ENCODE data around the gene PCED1A. TPM values are rescaled to one million over a fixed set of nuclear protein-coding genes. Genes with fewer than 3 reads are reported as not detected.

The PCED1A gene
- polyA plus RNA-seq, 1 experiment = 17.5 TPM

DNA sequence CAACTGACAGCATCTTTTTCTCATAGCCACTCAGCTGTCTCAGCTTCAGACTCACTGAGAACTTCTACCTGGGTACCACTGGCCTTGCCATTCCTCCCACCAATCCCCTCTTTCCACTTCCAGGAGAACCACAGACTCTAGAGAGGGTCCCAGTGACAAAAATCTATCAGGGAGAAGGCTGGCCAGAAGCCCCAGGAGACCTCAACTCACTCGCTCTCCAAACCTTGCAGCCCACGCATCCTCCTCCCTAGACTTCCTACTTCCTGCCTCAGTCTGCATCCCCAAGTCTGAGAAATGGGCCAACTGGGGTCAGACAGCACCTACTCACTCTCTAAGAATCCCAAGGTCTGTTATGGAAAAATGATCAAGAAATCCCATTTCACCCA, 23.1 kb downstream of the PCED1A start:
- no peak for DNase-seq (ENCODE audit: low read depth, low spot score)

DNA sequence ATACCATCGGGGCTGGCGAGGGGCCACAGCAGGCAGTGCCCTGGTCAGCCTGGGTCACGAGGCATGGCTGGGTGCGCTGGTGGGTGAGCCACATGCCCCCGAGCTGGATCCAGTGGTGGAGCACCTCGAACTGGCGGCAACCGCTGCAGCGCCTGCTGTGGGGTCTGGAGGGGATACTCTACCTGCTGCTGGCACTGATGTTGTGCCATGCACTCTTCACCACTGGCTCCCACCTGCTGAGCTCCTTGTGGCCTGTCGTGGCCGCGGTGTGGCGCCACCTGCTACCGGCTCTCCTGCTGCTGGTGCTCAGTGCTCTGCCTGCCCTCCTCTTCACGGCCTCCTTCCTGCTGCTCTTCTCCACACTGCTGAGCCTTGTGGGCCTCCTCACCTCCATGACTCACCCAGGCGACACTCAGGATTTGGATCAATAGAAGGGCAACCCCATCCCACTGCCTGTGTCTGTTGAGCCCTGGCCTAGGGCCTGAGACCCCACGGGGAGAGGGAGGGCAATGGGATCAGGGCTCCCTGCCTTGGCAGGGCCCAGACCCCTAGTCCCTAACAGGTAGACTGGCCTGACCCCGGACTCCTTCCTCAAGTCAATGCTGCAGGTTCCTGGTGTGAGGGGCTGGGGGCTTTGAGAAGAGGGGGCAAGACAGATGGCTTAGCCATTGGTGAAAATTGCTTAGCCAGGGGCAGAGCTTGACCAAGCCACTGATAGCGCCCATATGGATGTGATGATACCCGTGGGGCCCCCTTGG, 23.7 kb downstream of the PCED1A start:
- DNase-seq (ENCODE audit: low read depth, low spot score) = no peak
- CTCF ChIA-PET = no interaction called here
- POLR2A ChIA-PET = interaction anchor here (0.6 to 1.0 kb wide), 2 partner anchors 10 to 24 kb away, joined by 3 read pairs; partner anchors contain the start of genes PCED1A and VPS16

More for the DNA sequence above, 23.1 kb downstream of the PCED1A start:
- H3K27ac ChIP-seq (ENCODE audit: low read depth, low read length) = no peak overlapping the region
- ChIA-PET POLR2A (interaction anchor here (1.0 kb wide), 1 partner anchor 23 kb away, joined by 3 read pairs; the partner anchor contains the start of genes PCED1A and VPS16), CTCF (no interaction called here)
- TF ChIP-seq, protein P1, sequence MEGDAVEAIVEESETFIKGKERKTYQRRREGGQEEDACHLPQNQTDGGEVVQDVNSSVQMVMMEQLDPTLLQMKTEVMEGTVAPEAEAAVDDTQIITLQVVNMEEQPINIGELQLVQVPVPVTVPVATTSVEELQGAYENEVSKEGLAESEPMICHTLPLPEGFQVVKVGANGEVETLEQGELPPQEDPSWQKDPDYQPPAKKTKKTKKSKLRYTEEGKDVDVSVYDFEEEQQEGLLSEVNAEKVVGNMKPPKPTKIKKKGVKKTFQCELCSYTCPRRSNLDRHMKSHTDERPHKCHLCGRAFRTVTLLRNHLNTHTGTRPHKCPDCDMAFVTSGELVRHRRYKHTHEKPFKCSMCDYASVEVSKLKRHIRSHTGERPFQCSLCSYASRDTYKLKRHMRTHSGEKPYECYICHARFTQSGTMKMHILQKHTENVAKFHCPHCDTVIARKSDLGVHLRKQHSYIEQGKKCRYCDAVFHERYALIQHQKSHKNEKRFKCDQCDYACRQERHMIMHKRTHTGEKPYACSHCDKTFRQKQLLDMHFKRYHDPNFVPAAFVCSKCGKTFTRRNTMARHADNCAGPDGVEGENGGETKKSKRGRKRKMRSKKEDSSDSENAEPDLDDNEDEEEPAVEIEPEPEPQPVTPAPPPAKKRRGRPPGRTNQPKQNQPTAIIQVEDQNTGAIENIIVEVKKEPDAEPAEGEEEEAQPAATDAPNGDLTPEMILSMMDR (IDR thresholded peaks at IDR 0.05; ENCODE audit: low read depth, low read length) = no peak
- no peaks in the 10 kb centered on the region; the same call in 1 of the 2 replicates for H3K9me3 ChIP-seq (ENCODE audit: control insufficient read depth, insufficient read depth, low read length)
- H3K4me3 ChIP-seq (ENCODE audit: low read depth, low read length) = no peak overlapping the region
- H3K27me3 ChIP-seq (ENCODE audit: control insufficient read depth, insufficient read depth, low read length) = peaks cover 6% of the 10 kb centered on the region

DNA sequence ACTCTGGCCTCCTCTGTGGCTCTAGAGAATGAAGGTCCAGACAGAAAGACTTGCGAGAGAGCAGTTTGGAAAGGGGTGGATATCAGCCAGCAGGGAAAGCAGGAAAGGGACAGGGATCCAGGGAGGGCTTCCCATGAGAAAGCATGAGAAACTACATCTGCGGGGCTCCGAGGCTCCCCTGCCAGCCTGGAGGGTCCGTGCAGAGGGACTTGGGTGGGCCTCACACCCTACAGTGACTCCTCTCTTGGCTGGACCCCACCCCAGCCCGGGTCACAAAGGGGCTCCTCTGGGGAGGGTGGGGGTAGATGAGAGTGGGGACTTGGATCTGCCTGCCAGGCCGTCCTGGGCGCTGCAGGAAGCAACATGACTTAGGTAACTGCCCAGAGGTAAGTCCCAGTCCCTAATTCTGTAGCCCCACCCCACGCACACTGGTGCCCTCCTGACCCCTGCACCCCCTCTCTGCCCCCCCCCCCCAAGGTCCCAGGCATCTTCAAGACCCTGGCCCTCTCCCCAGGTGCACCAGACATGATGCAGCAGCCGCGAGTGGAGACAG, 24.3 kb downstream of the PCED1A start, which contains the start of gene TMEM239:
Gene TMEM239 (plus strand): TSS at position 335 of the 553 bp plus-strand sequence. CDS start 191 bp downstream, at position 526.
- POLR2A ChIA-PET = interaction anchor here (0.6 kb wide), 1 partner anchor 11 kb away, joined by 3 read pairs; no protein-coding TSS in a partner anchor

More for the DNA sequence above, 23.7 kb downstream of the PCED1A start:
- H3K27me3 ChIP-seq (ENCODE audit: control insufficient read depth, insufficient read depth, low read length) = peaks cover 6% of the 10 kb centered on the region
- H3K9me3 ChIP-seq (ENCODE audit: control insufficient read depth, insufficient read depth, low read length) = no peaks in the 10 kb centered on the region; the same call in 1 of the 2 replicates
- no peak overlapping the region for H3K4me3 ChIP-seq (ENCODE audit: low read depth, low read length)
- H3K27ac ChIP-seq (ENCODE audit: low read depth, low read length) = no peak overlapping the region
- TF ChIP-seq, protein P1 (IDR thresholded peaks at IDR 0.05; ENCODE audit: low read depth, low read length) = no peak

DNA sequence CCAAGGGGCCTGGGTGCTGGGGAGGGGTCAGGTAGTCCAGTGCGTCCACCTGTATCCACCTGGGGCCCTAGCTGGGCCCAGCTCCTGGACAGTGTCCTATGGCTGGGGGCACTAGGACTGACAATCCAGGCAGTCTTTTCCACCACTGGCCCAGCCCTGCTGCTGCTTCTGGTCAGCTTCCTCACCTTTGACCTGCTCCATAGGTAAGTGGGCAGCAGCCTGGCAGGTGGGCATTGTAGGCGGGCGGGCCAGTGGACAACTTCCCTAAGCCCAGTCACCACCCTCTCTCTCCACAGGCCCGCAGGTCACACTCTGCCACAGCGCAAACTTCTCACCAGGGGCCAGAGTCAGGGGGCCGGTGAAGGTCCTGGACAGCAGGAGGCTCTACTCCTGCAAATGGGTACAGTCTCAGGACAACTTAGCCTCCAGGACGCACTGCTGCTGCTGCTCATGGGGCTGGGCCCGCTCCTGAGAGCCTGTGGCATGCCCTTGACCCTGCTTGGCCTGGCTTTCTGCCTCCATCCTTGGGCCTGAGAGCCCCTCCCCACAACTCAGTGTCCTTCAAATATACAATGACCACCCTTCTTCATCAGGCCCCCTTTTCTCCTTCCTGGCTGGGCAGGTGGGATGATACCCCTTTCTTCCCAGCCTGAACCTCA, 25.1 kb downstream of the PCED1A start:
- H3K4me3 ChIP-seq (ENCODE audit: low read depth, low read length) = no peak overlapping the region
- ChIA-PET POLR2A (no interaction called here), CTCF (no interaction called here)
- DNase-seq (ENCODE audit: low read depth, low spot score) = no peak
- H3K27ac ChIP-seq (ENCODE audit: low read depth, low read length) = peak overlapping the region; percentile 88
- no peaks in the 10 kb centered on the region; the same call in 1 of the 2 replicates for H3K9me3 ChIP-seq (ENCODE audit: control insufficient read depth, insufficient read depth, low read length)
- H3K27me3 ChIP-seq (ENCODE audit: control insufficient read depth, insufficient read depth, low read length) = no peaks in the 10 kb centered on the region
- TF ChIP-seq, protein P1 (IDR thresholded peaks at IDR 0.05; ENCODE audit: low read depth, low read length) = no peak

More for the DNA sequence above, 24.3 kb downstream of the PCED1A start, which contains the start of gene TMEM239:
- Histone ChIP-seq H3K27me3 (ENCODE audit: control insufficient read depth, insufficient read depth, low read length) (peaks cover 2% of the 10 kb centered on the region), H3K9me3 (ENCODE audit: control insufficient read depth, insufficient read depth, low read length) (no peaks in the 10 kb centered on the region; the same call in 1 of the 2 replicates), H3K4me3 (ENCODE audit: low read depth, low read length) (no peak within 1 kb of the TSS), H3K27ac (ENCODE audit: low read depth, low read length) (peak within 1 kb of the TSS; percentile 88)
- CTCF ChIA-PET = no interaction called here
- DNase-seq (ENCODE audit: low read depth, low spot score) = no peak
- TF ChIP-seq, protein P1 (IDR thresholded peaks at IDR 0.05; ENCODE audit: low read depth, low read length) = no peak

Measured in AG04450 (cell line).